ENCODE results near the gene PHYHD1. TPM values are rescaled to one million over a fixed set of nuclear protein-coding genes. Genes with fewer than 3 reads are reported as not detected.

PHYHD1 gene
- total and polyA plus RNA-seq, 10 of the 15 experiments (the other 5 are each of a cell fraction or from before 2014, with no cell fraction given), result 0.09 to 0.17 TPM; not detected in 8

DNA sequence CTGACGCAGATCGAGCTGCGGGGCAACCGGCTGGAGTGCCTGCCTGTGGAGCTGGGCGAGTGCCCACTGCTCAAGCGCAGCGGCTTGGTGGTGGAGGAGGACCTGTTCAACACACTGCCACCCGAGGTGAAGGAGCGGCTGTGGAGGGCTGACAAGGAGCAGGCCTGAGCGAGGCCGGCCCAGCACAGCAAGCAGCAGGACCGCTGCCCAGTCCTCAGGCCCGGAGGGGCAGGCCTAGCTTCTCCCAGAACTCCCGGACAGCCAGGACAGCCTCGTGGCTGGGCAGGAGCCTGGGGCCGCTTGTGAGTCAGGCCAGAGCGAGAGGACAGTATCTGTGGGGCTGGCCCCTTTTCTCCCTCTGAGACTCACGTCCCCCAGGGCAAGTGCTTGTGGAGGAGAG lies 4.6 kb upstream of the PHYHD1 start (continued):
- TF ChIP-seq FOXK2 (IDR thresholded peaks at IDR 0.05) (no peak), ZNF622 (IDR thresholded peaks at IDR 0.05) (no peak)

GRCh38 chr9:128916745-128917144 lies 4.0 kb upstream of the PHYHD1 start:
- Histone ChIP-seq H3K4me3 (no peak overlapping the region), H4K20me1 (ENCODE audit: control insufficient read depth, insufficient read depth) (no peaks in the 10 kb centered on the region), H3K9ac (ENCODE audit: control insufficient read depth, insufficient read depth, low read length) (no peak overlapping the region), H2AFZ (ENCODE audit: control insufficient read depth, low read depth, low read length) (no peak overlapping the region), H3K4me2 (ENCODE audit: control insufficient read depth, insufficient read depth) (no peak overlapping the region), H3K79me2 (ENCODE audit: control insufficient read depth, insufficient read depth, low read length) (no peaks in the 10 kb centered on the region), H3K9me3 (replicated peaks; ENCODE audit: control insufficient read depth, insufficient read depth, low read length) (no peaks in the 10 kb centered on the region), H3K36me3 (ENCODE audit: control insufficient read depth in 2 of 2, insufficient read depth in 2 of 2, low read length in 1 of 2) (peaks cover 3 to 8% of the 10 kb centered on the region in 2 experiments; a peak in 3 of 4 replicates), H3K27ac (ENCODE audit: control insufficient read depth, insufficient read depth) (no peak overlapping the region), H3K4me1 (ENCODE audit: control insufficient read depth, insufficient read depth, low read length) (no peaks in the 10 kb centered on the region), H3K27me3 (replicated peaks in 1 of 2; ENCODE audit: control insufficient read depth in 2 of 2, insufficient read depth in 2 of 2, low read length in 1 of 2) (no peaks in the 10 kb centered on the region)
- ChIA-PET SMC1A (ENCODE audit: uncharacterized antibody, unreplicated experiment) (no interaction called here), POLR2A (no interaction called here), CTCF (no interaction called here), RAD21 (ENCODE audit: unreplicated experiment) (no interaction called here)
- FAIRE-seq, result no peak
- ATAC-seq, result no peak
- in situ Hi-C loops (cut with MboI), result no loop called here
- TF ChIP-seq HDAC6 (IDR thresholded peaks at IDR 0.05; ENCODE audit: unreplicated experiment) (no peak), TCF12 (IDR thresholded peaks at IDR 0.05; ENCODE audit: low read depth, low read length) (no peak), SMARCA5 (IDR thresholded peaks at IDR 0.05) (no peak), HCFC1 (IDR thresholded peaks at IDR 0.05; ENCODE audit: low read length) (no peak), SMAD5 (IDR thresholded peaks at IDR 0.05; ENCODE audit: low read depth) (no peak), CREM (IDR thresholded peaks at IDR 0.05; ENCODE audit: low read depth) (no peak), RUNX3 (IDR thresholded peaks at IDR 0.05; ENCODE audit: low read length) (no peak), KLF5 (IDR thresholded peaks at IDR 0.05; ENCODE audit: partially characterized antibody) (no peak), MYB (IDR thresholded peaks at IDR 0.05; ENCODE audit: borderline replicate concordance, low read depth, low read length) (no peak), POLR2AphosphoS5 (IDR thresholded peaks at IDR 0.05; ENCODE audit: low read length) (no peak), HDAC2 (IDR thresholded peaks at IDR 0.05) (no peak), JUNB (IDR thresholded peaks at IDR 0.05) (no peak), ZNF24 (IDR thresholded peaks at IDR 0.05) (no peak)
- TF ChIP-seq, protein P1, sequence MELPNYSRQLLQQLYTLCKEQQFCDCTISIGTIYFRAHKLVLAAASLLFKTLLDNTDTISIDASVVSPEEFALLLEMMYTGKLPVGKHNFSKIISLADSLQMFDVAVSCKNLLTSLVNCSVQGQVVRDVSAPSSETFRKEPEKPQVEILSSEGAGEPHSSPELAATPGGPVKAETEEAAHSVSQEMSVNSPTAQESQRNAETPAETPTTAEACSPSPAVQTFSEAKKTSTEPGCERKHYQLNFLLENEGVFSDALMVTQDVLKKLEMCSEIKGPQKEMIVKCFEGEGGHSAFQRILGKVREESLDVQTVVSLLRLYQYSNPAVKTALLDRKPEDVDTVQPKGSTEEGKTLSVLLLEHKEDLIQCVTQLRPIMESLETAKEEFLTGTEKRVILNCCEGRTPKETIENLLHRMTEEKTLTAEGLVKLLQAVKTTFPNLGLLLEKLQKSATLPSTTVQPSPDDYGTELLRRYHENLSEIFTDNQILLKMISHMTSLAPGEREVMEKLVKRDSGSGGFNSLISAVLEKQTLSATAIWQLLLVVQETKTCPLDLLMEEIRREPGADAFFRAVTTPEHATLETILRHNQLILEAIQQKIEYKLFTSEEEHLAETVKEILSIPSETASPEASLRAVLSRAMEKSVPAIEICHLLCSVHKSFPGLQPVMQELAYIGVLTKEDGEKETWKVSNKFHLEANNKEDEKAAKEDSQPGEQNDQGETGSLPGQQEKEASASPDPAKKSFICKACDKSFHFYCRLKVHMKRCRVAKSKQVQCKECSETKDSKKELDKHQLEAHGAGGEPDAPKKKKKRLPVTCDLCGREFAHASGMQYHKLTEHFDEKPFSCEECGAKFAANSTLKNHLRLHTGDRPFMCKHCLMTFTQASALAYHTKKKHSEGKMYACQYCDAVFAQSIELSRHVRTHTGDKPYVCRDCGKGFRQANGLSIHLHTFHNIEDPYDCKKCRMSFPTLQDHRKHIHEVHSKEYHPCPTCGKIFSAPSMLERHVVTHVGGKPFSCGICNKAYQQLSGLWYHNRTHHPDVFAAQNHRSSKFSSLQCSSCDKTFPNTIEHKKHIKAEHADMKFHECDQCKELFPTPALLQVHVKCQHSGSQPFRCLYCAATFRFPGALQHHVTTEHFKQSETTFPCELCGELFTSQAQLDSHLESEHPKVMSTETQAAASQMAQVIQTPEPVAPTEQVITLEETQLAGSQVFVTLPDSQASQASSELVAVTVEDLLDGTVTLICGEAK (IDR thresholded peaks at IDR 0.05; ENCODE audit: borderline replicate concordance), result no peak
- TF ChIP-seq, protein P2, sequence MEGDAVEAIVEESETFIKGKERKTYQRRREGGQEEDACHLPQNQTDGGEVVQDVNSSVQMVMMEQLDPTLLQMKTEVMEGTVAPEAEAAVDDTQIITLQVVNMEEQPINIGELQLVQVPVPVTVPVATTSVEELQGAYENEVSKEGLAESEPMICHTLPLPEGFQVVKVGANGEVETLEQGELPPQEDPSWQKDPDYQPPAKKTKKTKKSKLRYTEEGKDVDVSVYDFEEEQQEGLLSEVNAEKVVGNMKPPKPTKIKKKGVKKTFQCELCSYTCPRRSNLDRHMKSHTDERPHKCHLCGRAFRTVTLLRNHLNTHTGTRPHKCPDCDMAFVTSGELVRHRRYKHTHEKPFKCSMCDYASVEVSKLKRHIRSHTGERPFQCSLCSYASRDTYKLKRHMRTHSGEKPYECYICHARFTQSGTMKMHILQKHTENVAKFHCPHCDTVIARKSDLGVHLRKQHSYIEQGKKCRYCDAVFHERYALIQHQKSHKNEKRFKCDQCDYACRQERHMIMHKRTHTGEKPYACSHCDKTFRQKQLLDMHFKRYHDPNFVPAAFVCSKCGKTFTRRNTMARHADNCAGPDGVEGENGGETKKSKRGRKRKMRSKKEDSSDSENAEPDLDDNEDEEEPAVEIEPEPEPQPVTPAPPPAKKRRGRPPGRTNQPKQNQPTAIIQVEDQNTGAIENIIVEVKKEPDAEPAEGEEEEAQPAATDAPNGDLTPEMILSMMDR (IDR thresholded peaks at IDR 0.05 in 2 of 3, conservative IDR thresholded peaks at IDR 0.05 in 1 of 3; ENCODE audit: control insufficient read depth in 2 of 3, extremely low read depth in 1 of 3, insufficient read depth in 1 of 3, low read depth in 3 of 3, low read length in 3 of 3), result no peak
- intact Hi-C loops (cut with micrococcal nuclease; ENCODE audit: unreplicated experiment), result no loop called here
- 95% methylated on average over 11 of the region's 11 CpGs for WGBS (ENCODE audit: insufficient coverage, insufficient replicate concordance, low lambda C conversion rate, missing lambda C conversion rate)
- BruUV-seq (replicated peaks), result no TSS peak
- DNase-seq (ENCODE audit: low read depth, low spot score), result no peak
